NT2/D1 (cell line): ENCODE data around the gene CCT2.

ENCODE experiments used
- DNase-seq: peaks from one replicate; pipeline ENCODE4 v3.0.0-alpha.2; 2011; ENCODE audit warnings: low read depth, low spot score
- H3K27me3 ChIP-seq: 2 replicates; pipeline ENCODE4 v1.6.0; 2011; ENCODE audit warnings: mild to moderate bottlenecking; ENCODE audit not compliant: insufficient read length, insufficient read depth
- H3K36me3 ChIP-seq: 2 replicates; pipeline ENCODE4 v1.6.1; 2011; ENCODE audit warnings: mild to moderate bottlenecking, low read length, mixed read lengths; ENCODE audit not compliant: insufficient read depth, insufficient read length
- H3K4me1 ChIP-seq: 2 replicates; pipeline ENCODE4 v1.5.1; 2011; ENCODE audit not compliant: insufficient read depth, insufficient read length
- H3K4me3 ChIP-seq: 2 replicates; pipeline ENCODE4 v1.5.1; 2011; ENCODE audit warnings: low read depth; ENCODE audit not compliant: insufficient read length
- H3K9ac ChIP-seq: 2 replicates; pipeline ENCODE4 v1.6.0; 2011; ENCODE audit warnings: low read depth; ENCODE audit not compliant: insufficient read length
- H3K9me3 ChIP-seq: 2 replicates; pipeline ENCODE4 v1.5.1; 2011; ENCODE audit warnings: mild to moderate bottlenecking, low read length; ENCODE audit not compliant: insufficient read depth
- SUZ12 ChIP-seq: IDR thresholded peaks from 2 replicates; pipeline ENCODE4 v1.6.1; 2011; ENCODE audit not compliant: insufficient read length, insufficient read depth; ENCODE audit errors: extremely low read depth
- YY1 ChIP-seq: IDR thresholded peaks from 2 replicates; pipeline ENCODE4 v1.6.1; 2011; ENCODE audit not compliant: insufficient read length, insufficient read depth
- ZNF274 ChIP-seq: IDR thresholded peaks from 2 replicates; pipeline ENCODE4 v1.6.1; 2011; ENCODE audit warnings: mild to moderate bottlenecking, low read depth, low read length

CCT2 gene

GRCh38 chr12:69585189-69586062 is at the start of gene CCT2:
Gene CCT2, plus strand, starts transcription at chr12:69585459. Its CDS starts 63 bp downstream, at chr12:69585522.
- Histone ChIP-seq H3K4me1 (no peaks in the 10 kb centered on the region), H3K36me3 (peaks cover 47% of the 10 kb centered on the region), H3K4me3 (peak within 1 kb of the TSS; percentile 100), H3K27me3 (no peaks in the 10 kb centered on the region), H3K9ac (peak within 1 kb of the TSS; percentile 100), H3K9me3 (no peaks in the 10 kb centered on the region)
- no peak for TF ChIP-seq SUZ12
- no peak for TF ChIP-seq ZNF274
- no peak for TF ChIP-seq YY1
- DNase-seq: peak; percentile 95

GRCh38 chr12:69540987-69541386 is 44.3 kb upstream of the CCT2 start:
- Histone ChIP-seq H3K36me3 (peaks cover 5% of the 10 kb centered on the region), H3K9ac (no peak overlapping the region), H3K9me3 (peaks cover 11% of the 10 kb centered on the region), H3K4me3 (no peak overlapping the region), H3K4me1 (no peaks in the 10 kb centered on the region), H3K27me3 (no peaks in the 10 kb centered on the region)
- no peak for DNase-seq
- TF ChIP-seq YY1 (no peak), ZNF274 (no peak), SUZ12 (no peak)

- H3K36me3 ChIP-seq: peaks cover 5% of the 10 kb centered on the region
- TF ChIP-seq ZNF274 (no peak), YY1 (no peak), SUZ12 (no peak)
- H3K4me3 ChIP-seq: no peak overlapping the region
- H3K27me3 ChIP-seq: no peaks in the 10 kb centered on the region
- no peak for DNase-seq
- peaks cover 11% of the 10 kb centered on the region for H3K9me3 ChIP-seq
- H3K9ac ChIP-seq: no peak overlapping the region
- H3K4me1 ChIP-seq: no peaks in the 10 kb centered on the region
Observed at GRCh38 chr12:69544087-69544486, 41.2 kb upstream of the CCT2 start.

- peaks cover 11% of the 10 kb centered on the region for H3K9me3 ChIP-seq
- peaks cover 5% of the 10 kb centered on the region for H3K36me3 ChIP-seq
- DNase-seq: no peak
- no peak overlapping the region for H3K9ac ChIP-seq
- no peaks in the 10 kb centered on the region for H3K4me1 ChIP-seq
- H3K27me3 ChIP-seq: no peaks in the 10 kb centered on the region
- H3K4me3 ChIP-seq: no peak overlapping the region
- TF ChIP-seq YY1 (no peak), SUZ12 (no peak), ZNF274 (no peak)
Observed at GRCh38 chr12:69545081-69545480, 40.2 kb upstream of the CCT2 start.

GRCh38 chr12:69546693-69547438 is 38.4 kb upstream of the CCT2 start:
- Histone ChIP-seq H3K4me1 (no peaks in the 10 kb centered on the region), H3K9me3 (peaks cover 11% of the 10 kb centered on the region), H3K4me3 (no peak overlapping the region), H3K9ac (no peak overlapping the region), H3K36me3 (peaks cover 6% of the 10 kb centered on the region), H3K27me3 (no peaks in the 10 kb centered on the region)
- DNase-seq: no peak
- no peak for TF ChIP-seq YY1
- TF ChIP-seq ZNF274: no peak
- TF ChIP-seq SUZ12: no peak

GRCh38 chr12:69548687-69549086 is 36.6 kb upstream of the CCT2 start:
- Histone ChIP-seq H3K9me3 (peaks cover 4% of the 10 kb centered on the region; the same call in 1 of the 2 replicates), H3K9ac (no peak overlapping the region), H3K4me1 (no peaks in the 10 kb centered on the region), H3K27me3 (no peaks in the 10 kb centered on the region), H3K36me3 (peaks cover 6% of the 10 kb centered on the region), H3K4me3 (no peak overlapping the region)
- TF ChIP-seq SUZ12 (no peak), ZNF274 (no peak), YY1 (no peak)
- DNase-seq: no peak
